ENCODE results near the gene PSORS1C2.

The PSORS1C2 gene

DNA sequence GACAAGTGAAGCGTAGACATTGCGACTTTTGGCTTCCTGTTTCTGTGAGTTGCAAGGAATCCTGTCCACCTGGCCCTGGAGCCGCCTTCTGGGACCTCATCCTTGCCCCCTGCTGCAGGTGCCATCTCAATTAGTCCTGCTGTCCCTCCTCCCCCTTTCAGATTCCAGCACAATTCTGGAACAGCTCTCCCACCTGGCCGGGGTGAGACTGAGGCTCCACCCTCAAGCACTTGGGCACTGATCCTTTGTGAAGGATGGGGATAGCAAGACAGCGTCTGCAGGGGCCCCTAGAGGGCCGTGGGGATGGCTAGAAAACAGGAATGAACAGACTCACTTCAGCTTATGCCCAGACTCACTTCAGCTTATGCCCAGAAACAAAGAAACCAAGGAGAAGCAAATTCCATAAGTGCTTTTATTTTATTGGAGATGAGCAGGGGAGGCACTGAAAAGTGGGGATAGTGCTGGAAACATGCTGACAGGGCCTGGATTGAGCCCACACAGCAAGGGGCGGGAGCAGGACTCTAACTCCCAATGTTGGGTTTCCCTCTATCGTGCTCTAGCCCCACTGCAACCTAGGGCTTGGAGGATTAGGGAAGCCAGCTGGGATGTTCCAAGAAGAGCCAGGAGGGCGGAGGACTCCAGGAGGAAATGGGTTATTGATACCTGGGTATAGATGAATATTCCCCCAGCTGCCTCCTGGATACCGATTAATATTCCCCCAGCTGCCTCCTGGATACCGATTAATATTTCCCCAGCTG lies 27.9 kb downstream of the PSORS1C2 start:
- ATAC-seq (replicated peaks) (no peak), DNase-seq (no peak)
- Mint-ChIP-seq H3K27me3 (peaks cover 43 to 64% of the 10 kb centered on the region in 2 donors), H3K27ac (no peak overlapping the region), H3K36me3 (ENCODE audit: insufficient read depth) (peaks cover 6% of the 10 kb centered on the region), H3K9me3 (no peaks in the 10 kb centered on the region), H3K4me3 (no peak overlapping the region), H3K4me1 (ENCODE audit: low read depth in 2 of 2) (peaks cover 3% of the 10 kb centered on the region in 2 donors)

DNA sequence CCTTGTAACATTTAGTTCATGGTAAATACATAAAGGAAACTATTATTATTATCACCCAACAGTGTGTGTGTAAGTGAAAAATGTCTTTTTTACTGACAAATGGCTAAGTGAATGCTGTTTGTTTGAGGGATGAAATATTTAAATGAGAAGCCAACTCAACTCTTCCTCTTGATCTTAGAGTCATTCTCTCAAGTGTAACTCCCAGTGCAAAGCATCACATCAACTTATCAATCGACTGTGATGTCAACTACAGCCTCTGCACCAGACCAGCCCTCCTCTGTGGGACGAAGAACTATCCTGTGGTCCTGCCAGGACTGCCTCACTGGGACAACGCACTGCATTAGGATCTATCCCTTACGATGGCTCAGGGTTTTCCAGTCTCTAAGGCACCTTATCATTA lies 31.8 kb downstream of the PSORS1C2 start:
- no peak overlapping the region for H3K4me3 Mint-ChIP-seq
- ATAC-seq (replicated peaks) = no peak
- H3K27ac Mint-ChIP-seq = no peak overlapping the region
- H3K4me1 Mint-ChIP-seq (ENCODE audit: low read depth in 2 of 2) = peaks cover 0 to 3% of the 10 kb centered on the region in 2 donors
- peaks cover 21 to 29% of the 10 kb centered on the region in 2 donors for H3K27me3 Mint-ChIP-seq
- H3K9me3 Mint-ChIP-seq = no peaks in the 10 kb centered on the region
- H3K36me3 Mint-ChIP-seq (ENCODE audit: insufficient read depth) = no peaks in the 10 kb centered on the region
- no peak for DNase-seq

DNA sequence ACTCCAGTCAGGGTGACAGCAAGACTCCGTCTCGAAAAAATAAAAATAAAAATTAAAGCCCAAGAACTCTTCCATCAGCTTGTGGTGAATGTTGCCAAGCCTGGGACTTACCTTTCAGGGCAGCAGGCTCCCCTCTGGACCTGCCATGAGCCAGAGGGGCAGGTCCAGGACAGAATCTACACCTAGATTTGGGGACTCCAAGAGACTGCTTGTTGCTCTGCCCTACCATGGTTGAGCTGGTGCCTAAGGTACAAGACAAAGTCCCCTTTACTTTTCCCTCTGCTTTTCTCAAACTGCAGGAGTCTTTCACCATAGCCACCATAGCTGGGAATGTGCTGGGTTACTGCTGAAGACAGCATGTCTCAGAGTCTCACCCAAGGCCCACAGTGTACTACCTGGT lies 35.7 kb downstream of the PSORS1C2 start:
- no peaks in the 10 kb centered on the region for H3K27me3 Mint-ChIP-seq
- H3K27ac Mint-ChIP-seq = no peak overlapping the region
- no peaks in the 10 kb centered on the region for H3K36me3 Mint-ChIP-seq (ENCODE audit: insufficient read depth)
- H3K4me1 Mint-ChIP-seq (ENCODE audit: low read depth in 2 of 2) = peaks cover 0 to 3% of the 10 kb centered on the region in 2 donors
- DNase-seq (no peak), ATAC-seq (replicated peaks) (no peak)
- H3K9me3 Mint-ChIP-seq = no peaks in the 10 kb centered on the region
- no peak overlapping the region for H3K4me3 Mint-ChIP-seq

DNA sequence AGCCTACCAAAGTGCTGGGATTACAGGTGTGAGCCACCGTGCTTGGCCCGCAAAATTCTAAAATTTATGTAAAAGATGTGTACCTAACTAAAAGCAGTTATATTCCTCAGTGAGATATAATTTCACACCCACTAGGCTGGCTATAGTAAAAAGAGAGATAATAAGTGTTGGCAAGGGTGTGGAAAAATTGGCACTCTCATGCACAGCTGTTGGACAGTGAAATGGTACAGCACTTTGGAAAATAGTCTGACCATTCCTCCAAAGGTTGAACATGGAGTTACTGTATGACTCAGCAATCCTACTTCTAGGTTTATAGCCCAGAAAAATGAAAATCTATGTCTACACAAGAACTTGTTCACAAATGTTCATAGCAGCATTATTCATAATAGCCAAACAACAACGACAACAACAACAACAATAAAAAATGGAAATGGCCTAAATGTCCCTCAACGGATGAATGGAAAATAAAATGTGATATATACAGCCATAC lies 40.4 kb downstream of the PSORS1C2 start:
- Mint-ChIP-seq H3K36me3 (ENCODE audit: insufficient read depth) (peaks cover 4% of the 10 kb centered on the region), H3K4me1 (ENCODE audit: low read depth in 2 of 2) (peaks cover 21 to 24% of the 10 kb centered on the region in 2 donors), H3K9me3 (no peaks in the 10 kb centered on the region), H3K4me3 (no peak overlapping the region), H3K27ac (no peak overlapping the region), H3K27me3 (no peaks in the 10 kb centered on the region)
- DNase-seq = no peak
- no peak for ATAC-seq (replicated peaks)

DNA sequence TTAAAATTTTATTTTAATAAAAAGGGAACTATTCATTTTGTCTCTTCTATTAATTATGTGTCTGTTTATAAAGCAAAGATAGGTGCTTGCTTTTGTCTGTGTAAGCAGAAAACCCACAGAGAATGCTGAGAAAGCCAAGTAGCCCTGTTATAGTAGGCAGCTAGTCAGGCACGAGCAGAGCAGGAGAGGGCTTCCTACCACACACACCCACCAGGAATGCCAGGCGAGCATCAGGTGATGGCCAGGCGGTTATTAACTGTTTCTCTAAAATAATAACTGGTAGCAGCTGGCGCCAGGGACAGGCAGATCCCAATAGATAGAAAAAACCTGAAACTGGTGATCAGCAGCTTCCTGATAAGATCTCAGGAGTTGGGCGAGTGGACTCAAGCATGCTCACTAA lies 42.2 kb downstream of the PSORS1C2 start:
- H3K27ac Mint-ChIP-seq = peak overlapping the region in 1 of 2 donors; percentile 15

DNA sequence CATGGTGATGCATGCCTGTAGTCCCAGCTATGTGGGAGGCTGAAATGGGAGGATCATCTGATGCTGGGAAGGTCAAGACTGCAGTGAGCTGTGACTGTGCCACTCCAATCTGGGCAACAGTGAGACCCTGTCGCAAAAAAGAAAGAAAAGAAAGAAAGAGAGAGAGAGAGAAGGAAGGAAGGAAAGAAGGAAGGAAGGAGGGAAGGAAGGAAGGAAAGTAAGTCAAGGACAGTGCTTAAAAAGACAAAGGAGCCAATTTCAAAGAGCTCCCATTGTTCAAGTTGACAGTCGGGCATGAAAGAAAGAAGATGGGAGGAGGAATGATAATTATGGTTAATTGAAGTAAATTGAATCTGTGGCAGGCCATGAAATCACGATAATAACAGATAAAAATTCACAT lies 42.7 kb downstream of the PSORS1C2 start:
- H3K27ac Mint-ChIP-seq = no peak overlapping the region
- H3K4me3 Mint-ChIP-seq = no peak overlapping the region
- no peaks in the 10 kb centered on the region for H3K27me3 Mint-ChIP-seq
- DNase-seq (no peak), ATAC-seq (replicated peaks) (no peak)
- peaks cover 4% of the 10 kb centered on the region for H3K36me3 Mint-ChIP-seq (ENCODE audit: insufficient read depth)
- H3K9me3 Mint-ChIP-seq = no peaks in the 10 kb centered on the region
- peaks cover 18 to 24% of the 10 kb centered on the region in 2 donors for H3K4me1 Mint-ChIP-seq (ENCODE audit: low read depth in 2 of 2)

More for the DNA sequence above, 42.2 kb downstream of the PSORS1C2 start:
- no peak for ATAC-seq (replicated peaks)
- DNase-seq = no peak
- Mint-ChIP-seq H3K36me3 (ENCODE audit: insufficient read depth) (peaks cover 4% of the 10 kb centered on the region), H3K9me3 (no peaks in the 10 kb centered on the region), H3K4me1 (ENCODE audit: low read depth in 2 of 2) (peaks cover 18 to 24% of the 10 kb centered on the region in 2 donors), H3K4me3 (no peak overlapping the region), H3K27me3 (no peaks in the 10 kb centered on the region)

DNA sequence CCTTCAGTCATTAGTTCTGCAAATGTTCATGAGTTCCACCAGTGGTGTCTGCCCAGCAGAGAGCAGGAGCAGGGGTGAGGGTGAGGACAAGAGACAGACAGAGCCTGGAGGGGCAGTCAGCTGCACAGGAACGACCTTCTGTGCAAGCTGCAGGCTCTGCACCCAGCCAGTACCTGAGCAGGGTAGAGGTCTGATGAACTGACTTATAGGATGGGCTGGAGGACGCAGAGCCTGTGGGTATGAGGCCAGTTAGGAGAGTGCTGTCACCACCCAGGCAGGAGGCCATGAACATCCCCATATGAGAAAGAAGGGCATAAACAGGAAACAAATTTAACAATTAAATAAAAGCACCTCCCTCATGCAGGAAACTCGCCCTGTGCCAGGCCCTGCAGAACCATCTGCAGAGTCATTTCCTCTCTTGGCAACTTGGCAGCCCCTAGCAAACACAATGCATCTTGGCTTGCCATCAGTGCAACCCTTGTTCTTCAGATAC lies 44.4 kb downstream of the PSORS1C2 start:
- peak overlapping the region; percentile 60 to 69 for H3K4me3 Mint-ChIP-seq
- H3K36me3 Mint-ChIP-seq (ENCODE audit: insufficient read depth) = peaks cover 9% of the 10 kb centered on the region
- no peaks in the 10 kb centered on the region for H3K9me3 Mint-ChIP-seq
- no peaks in the 10 kb centered on the region for H3K27me3 Mint-ChIP-seq
- DNase-seq = peak in 1 of 3 experiments; percentile 18
- peak overlapping the region; percentile 61 to 89 for H3K27ac Mint-ChIP-seq
- ATAC-seq (replicated peaks) = peak; percentile 86
- H3K4me1 Mint-ChIP-seq (ENCODE audit: low read depth in 2 of 2) = peaks cover 18 to 24% of the 10 kb centered on the region in 2 donors

DNA sequence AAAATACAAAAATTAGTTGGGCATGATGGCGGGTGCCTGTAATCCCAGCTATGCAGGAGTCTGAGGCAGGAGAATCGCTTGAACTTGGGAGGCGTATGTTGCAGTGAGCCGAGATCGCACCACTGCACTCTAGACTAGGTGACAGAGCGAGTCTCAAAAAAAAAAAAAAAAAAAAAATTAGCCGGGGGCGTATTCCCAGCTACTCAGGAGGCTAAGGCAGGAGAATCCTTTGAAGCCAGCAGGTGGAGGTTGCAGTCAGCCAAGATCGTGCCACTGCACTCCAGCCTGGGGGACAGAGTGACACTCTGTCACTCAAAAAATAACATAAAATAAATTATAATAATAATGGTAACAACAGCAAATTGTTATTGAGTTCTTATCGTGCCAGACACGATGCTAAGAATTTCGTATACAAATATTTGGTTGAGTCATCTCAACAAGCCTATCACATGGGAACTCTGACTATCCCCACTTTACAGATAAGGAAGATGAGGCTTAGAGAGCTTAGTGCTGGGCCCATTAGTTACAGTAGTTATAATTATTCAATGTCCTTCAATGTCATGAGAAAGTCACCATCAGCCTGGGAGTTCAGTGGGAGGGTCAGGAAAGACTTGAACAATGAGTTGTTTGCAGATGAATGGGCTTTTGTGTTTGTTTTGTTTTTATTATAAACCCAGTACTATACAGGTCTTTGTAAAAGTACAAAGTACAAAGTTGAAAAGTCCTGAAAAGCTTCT lies 45.9 kb downstream of the PSORS1C2 start:
- H3K4me1 Mint-ChIP-seq (ENCODE audit: low read depth in 2 of 2) = peaks cover 18 to 24% of the 10 kb centered on the region in 2 donors
- peaks cover 9% of the 10 kb centered on the region for H3K36me3 Mint-ChIP-seq (ENCODE audit: insufficient read depth)
- H3K4me3 Mint-ChIP-seq = no peak overlapping the region
- ATAC-seq (replicated peaks) (no peak), DNase-seq (no peak)
- no peaks in the 10 kb centered on the region for H3K27me3 Mint-ChIP-seq
- H3K9me3 Mint-ChIP-seq = no peaks in the 10 kb centered on the region
- H3K27ac Mint-ChIP-seq = no peak overlapping the region

DNA sequence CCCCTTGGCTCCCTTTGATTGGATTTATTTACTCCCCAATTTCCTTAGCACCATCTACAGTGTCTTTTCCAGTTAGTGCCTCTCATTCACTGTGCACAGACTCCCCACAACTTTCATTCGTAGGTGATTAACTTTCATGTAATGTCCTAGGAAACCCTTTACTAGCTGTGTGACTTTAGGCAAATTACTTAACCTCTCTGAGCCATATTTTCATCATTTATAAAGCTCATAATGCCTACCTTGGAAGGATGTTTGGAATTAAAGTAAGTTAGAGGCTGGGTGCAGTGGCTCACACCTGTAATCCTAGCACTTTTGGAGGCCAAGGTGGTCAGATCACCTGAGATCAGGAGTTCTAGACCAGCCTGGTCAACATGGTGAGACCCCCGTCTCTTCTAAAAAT lies 46.6 kb downstream of the PSORS1C2 start:
- DNase-seq = no peak
- no peak for ATAC-seq (replicated peaks)

DNA sequence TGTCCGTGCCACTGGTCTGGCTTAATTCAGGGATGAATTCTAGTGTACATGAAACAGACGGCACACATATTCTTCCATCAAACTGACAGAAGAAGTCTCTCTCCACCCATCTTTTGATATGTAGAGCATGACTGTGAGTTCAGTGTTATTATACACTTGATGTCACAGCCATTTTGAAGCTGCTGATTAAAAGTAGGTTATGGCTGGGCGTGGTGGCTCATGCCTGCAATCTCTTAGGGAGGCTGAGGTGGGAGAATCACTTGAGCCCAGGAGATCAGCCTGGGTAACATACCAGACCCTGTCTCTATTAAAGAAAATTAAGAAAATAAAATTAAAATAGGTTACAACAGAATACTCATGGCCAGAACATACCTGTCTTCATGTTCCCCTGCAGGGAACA lies 47.2 kb downstream of the PSORS1C2 start:
- H3K27ac Mint-ChIP-seq = no peak overlapping the region
- DNase-seq = no peak
- peaks cover 20 to 27% of the 10 kb centered on the region in 2 donors for H3K4me1 Mint-ChIP-seq (ENCODE audit: low read depth in 2 of 2)
- H3K9me3 Mint-ChIP-seq = no peaks in the 10 kb centered on the region
- H3K4me3 Mint-ChIP-seq = no peak overlapping the region
- peaks cover 9% of the 10 kb centered on the region for H3K36me3 Mint-ChIP-seq (ENCODE audit: insufficient read depth)
- H3K27me3 Mint-ChIP-seq = peaks cover 0 to 11% of the 10 kb centered on the region in 2 donors
- ATAC-seq (replicated peaks) = no peak

More for the DNA sequence above, 46.6 kb downstream of the PSORS1C2 start:
- peaks cover 20 to 26% of the 10 kb centered on the region in 2 donors for H3K4me1 Mint-ChIP-seq (ENCODE audit: low read depth in 2 of 2)
- H3K27me3 Mint-ChIP-seq = peaks cover 0 to 5% of the 10 kb centered on the region in 2 donors
- peaks cover 9% of the 10 kb centered on the region for H3K36me3 Mint-ChIP-seq (ENCODE audit: insufficient read depth)
- H3K4me3 Mint-ChIP-seq = no peak overlapping the region
- no peak overlapping the region for H3K27ac Mint-ChIP-seq
- no peaks in the 10 kb centered on the region for H3K9me3 Mint-ChIP-seq

DNA sequence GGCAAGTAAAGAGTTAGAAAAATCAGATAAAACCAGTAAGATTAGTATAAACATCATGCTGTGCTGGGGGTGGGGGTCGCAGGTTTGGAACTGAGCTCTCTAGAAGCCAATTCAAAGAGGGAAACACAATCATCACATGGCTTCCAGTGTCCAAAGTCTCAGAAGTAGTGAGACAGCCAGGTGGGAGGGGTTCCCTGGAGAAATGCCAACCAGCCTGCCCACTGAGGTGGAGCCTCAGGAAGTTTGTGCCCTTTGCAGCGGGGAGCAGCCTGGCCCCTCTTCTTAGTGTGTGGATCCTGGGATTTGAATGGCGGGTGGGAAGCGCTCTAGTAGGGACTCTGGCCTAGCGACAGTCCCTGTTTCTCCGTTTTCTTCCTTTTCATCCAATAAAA lies 47.9 kb downstream of the PSORS1C2 start:
- DNase-seq (no peak), ATAC-seq (replicated peaks) (no peak)
- Mint-ChIP-seq H3K27me3 (peaks cover under 1 to 11% of the 10 kb centered on the region in 2 donors), H3K9me3 (no peaks in the 10 kb centered on the region), H3K36me3 (ENCODE audit: insufficient read depth) (peaks cover 9% of the 10 kb centered on the region), H3K27ac (no peak overlapping the region), H3K4me1 (ENCODE audit: low read depth in 2 of 2) (peaks cover 20 to 25% of the 10 kb centered on the region in 2 donors), H3K4me3 (no peak overlapping the region)

DNA sequence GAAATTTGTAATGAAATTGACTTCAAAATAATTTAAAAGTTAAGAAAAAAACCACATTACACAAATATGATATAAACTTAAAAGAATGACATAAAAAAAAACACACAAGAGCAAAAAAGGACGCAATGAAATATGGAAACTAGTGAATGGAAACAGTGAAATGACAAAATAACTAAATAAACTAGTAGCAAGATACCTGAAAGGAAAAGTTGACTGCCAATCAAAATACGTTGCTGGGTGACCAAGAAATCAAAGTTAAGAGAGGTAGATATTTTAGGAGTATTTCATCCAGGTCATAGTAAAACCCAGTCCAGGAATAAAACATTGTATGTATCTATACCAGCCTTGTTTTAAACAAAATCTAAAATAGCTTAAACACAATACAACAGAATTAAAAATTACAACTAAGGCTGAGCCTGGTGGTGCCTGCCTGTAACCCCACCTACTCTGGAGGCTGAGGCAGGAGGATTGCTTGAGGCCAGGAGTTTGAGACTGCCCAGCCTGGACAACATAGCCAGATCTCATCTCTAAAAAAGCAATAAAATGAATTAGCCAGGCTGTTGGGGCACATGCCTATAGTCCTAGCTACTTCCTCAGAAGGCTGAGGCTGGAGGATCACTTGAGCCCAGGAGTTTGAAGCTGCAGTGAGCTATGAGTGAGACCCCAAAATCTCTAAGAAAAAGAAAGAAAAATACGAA lies 48.4 kb downstream of the PSORS1C2 start:
- peaks cover 6 to 16% of the 10 kb centered on the region in 2 donors for H3K27me3 Mint-ChIP-seq
- DNase-seq = no peak
- H3K27ac Mint-ChIP-seq = no peak overlapping the region
- peaks cover 9% of the 10 kb centered on the region for H3K36me3 Mint-ChIP-seq (ENCODE audit: insufficient read depth)
- H3K4me1 Mint-ChIP-seq (ENCODE audit: low read depth in 2 of 2) = peaks cover 20 to 22% of the 10 kb centered on the region in 2 donors
- no peak for ATAC-seq (replicated peaks)
- H3K4me3 Mint-ChIP-seq = no peak overlapping the region
- no peaks in the 10 kb centered on the region for H3K9me3 Mint-ChIP-seq
